ENCODE data around the gene HCN2. TPM values are rescaled to one million over a fixed set of nuclear protein-coding genes. Genes with fewer than 3 reads are reported as not detected.

Gene HCN2
- total RNA-seq, 1 experiment from 2014 or later, result 3.9 TPM

DNA sequence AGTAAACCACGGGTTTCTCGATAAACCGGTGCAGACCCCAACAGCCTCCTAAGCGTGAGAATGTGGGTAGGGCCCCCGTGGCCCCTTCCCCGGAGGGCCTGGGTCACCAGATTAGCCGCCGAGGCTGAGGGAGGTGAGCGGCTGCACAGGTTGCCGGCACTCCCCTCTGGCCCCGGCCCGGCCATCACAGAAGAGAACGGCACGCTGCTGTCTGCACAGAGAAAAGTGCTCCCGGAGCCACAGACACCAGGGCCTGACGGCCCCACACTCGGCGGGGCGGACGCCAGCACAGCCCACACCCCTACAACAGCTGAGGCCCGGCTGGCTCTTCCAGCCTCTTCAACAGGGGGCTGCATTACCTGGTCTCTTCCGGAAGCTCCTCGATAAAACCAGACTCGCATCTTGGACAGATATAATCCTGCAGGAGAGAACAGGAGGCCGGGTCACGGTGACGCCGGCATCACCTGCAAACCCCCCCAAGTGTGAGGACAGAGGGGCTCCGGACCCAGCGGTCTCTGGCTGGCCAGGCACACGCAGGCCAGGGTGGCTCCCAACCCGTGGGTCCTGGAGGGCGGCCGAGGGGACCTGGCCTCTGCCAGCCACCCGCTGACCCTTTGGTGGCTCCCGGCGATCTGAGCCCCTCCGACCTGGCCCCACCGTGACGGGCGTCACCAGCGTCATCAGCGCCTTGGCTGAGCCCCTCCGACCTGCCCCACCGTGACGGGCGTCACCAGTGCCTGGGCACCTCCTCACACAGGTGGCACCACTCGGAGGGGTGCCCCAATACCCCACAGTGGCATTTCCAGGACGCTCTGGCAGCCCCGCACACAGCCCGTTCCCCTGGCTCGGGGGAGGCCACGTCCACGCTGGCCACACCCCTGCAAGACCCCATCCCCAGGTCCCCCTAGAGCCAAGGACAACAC is 63.0 kb downstream of the HCN2 start:
- peaks cover 66% of the 10 kb centered on the region for H3K36me3 Mint-ChIP-seq (ENCODE audit: insufficient read depth, unreplicated experiment)
- intact Hi-C loops (cut with micrococcal nuclease; ENCODE audit: unreplicated experiment), result no loop called here
- no peaks in the 10 kb centered on the region for H3K27me3 Mint-ChIP-seq (ENCODE audit: insufficient read depth, unreplicated experiment)
- Histone ChIP-seq H3K4me3 (ENCODE audit: low read depth, low read length) (no peak overlapping the region), H3K36me3 (ENCODE audit: control insufficient read depth, insufficient read depth, low read length) (peaks cover 2% of the 10 kb centered on the region), H3K4me1 (no peaks in the 10 kb centered on the region), H3K27me3 (replicated peaks; ENCODE audit: control insufficient read depth, insufficient read depth, low read length) (no peaks in the 10 kb centered on the region), H3K9me3 (no peaks in the 10 kb centered on the region)
- POLR2A ChIA-PET, result no interaction called here
- TF ChIP-seq CTCF (IDR thresholded peaks at IDR 0.05; ENCODE audit: insufficient read depth in 1 of 2, low read depth in 1 of 2, low read length in 1 of 2, severe bottlenecking in 1 of 2, unreplicated experiment in 1 of 2), result no peak
- no peaks in the 10 kb centered on the region for H3K9me3 Mint-ChIP-seq (ENCODE audit: unreplicated experiment)
- CTCF ChIA-PET, result no interaction called here
- H3K27ac Mint-ChIP-seq (ENCODE audit: unreplicated experiment), result no peak overlapping the region
- no peak overlapping the region for H3K4me3 Mint-ChIP-seq (ENCODE audit: unreplicated experiment)
- H3K4me1 Mint-ChIP-seq (ENCODE audit: low read depth, unreplicated experiment), result no peaks in the 10 kb centered on the region
- no TSS peak for BruUV-seq (replicated peaks)
- no peak for DNase-seq

- BruUV-seq (replicated peaks), result no TSS peak
- TF ChIP-seq CTCF (IDR thresholded peaks at IDR 0.05; ENCODE audit: insufficient read depth in 1 of 2, low read depth in 1 of 2, low read length in 1 of 2, severe bottlenecking in 1 of 2, unreplicated experiment in 1 of 2), result no peak
- no peak overlapping the region for H3K4me3 ChIP-seq (ENCODE audit: low read depth, low read length)
- H3K36me3 ChIP-seq (ENCODE audit: control insufficient read depth, insufficient read depth, low read length), result peaks cover 2% of the 10 kb centered on the region
- no peak overlapping the region for H3K27ac Mint-ChIP-seq (ENCODE audit: unreplicated experiment)
- H3K4me3 Mint-ChIP-seq (ENCODE audit: unreplicated experiment), result no peak overlapping the region
- no peaks in the 10 kb centered on the region for H3K4me1 ChIP-seq
- CTCF ChIA-PET, result no interaction called here
- H3K9me3 Mint-ChIP-seq (ENCODE audit: unreplicated experiment), result no peaks in the 10 kb centered on the region
- no peaks in the 10 kb centered on the region for H3K27me3 Mint-ChIP-seq (ENCODE audit: insufficient read depth, unreplicated experiment)
- intact Hi-C loops (cut with micrococcal nuclease; ENCODE audit: unreplicated experiment), result no loop called here
- POLR2A ChIA-PET, result no interaction called here
- H3K9me3 ChIP-seq, result no peaks in the 10 kb centered on the region
- DNase-seq, result no peak
- peaks cover 72% of the 10 kb centered on the region for H3K36me3 Mint-ChIP-seq (ENCODE audit: insufficient read depth, unreplicated experiment)
- H3K4me1 Mint-ChIP-seq (ENCODE audit: low read depth, unreplicated experiment), result no peaks in the 10 kb centered on the region
- no peaks in the 10 kb centered on the region for H3K27me3 ChIP-seq (replicated peaks; ENCODE audit: control insufficient read depth, insufficient read depth, low read length)
Measured at GRCh38 chr19:653425-653824, 63.7 kb downstream of the HCN2 start.

- H3K27me3 Mint-ChIP-seq (ENCODE audit: insufficient read depth, unreplicated experiment), result no peaks in the 10 kb centered on the region
- Histone ChIP-seq H3K4me3 (ENCODE audit: low read depth, low read length) (no peak overlapping the region), H3K4me1 (peaks cover 8% of the 10 kb centered on the region; the same call in 1 of the 2 replicates), H3K9me3 (no peaks in the 10 kb centered on the region), H3K36me3 (ENCODE audit: control insufficient read depth, insufficient read depth, low read length) (peaks cover 4% of the 10 kb centered on the region), H3K27me3 (replicated peaks; ENCODE audit: control insufficient read depth, insufficient read depth, low read length) (no peaks in the 10 kb centered on the region)
- no peaks in the 10 kb centered on the region for H3K9me3 Mint-ChIP-seq (ENCODE audit: unreplicated experiment)
- ChIA-PET POLR2A (no interaction called here), CTCF (no interaction called here)
- intact Hi-C loops (cut with micrococcal nuclease; ENCODE audit: unreplicated experiment), result no loop called here
- DNase-seq, result no peak
- peaks cover 66% of the 10 kb centered on the region for H3K36me3 Mint-ChIP-seq (ENCODE audit: insufficient read depth, unreplicated experiment)
- H3K4me3 Mint-ChIP-seq (ENCODE audit: unreplicated experiment), result no peak overlapping the region
- no peak for TF ChIP-seq CTCF (IDR thresholded peaks at IDR 0.05; ENCODE audit: insufficient read depth in 1 of 2, low read depth in 1 of 2, low read length in 1 of 2, severe bottlenecking in 1 of 2, unreplicated experiment in 1 of 2)
- no peaks in the 10 kb centered on the region for H3K4me1 Mint-ChIP-seq (ENCODE audit: low read depth, unreplicated experiment)
- no TSS peak for BruUV-seq (replicated peaks)
- no peak overlapping the region for H3K27ac Mint-ChIP-seq (ENCODE audit: unreplicated experiment)
Measured at GRCh38 chr19:655691-656090, 66.0 kb downstream of the HCN2 start.

Measured in Caco-2 (cell line).